IMR-90 (cell line): ENCODE results near the gene ERC2. TPM values are rescaled to one million over a fixed set of nuclear protein-coding genes. Genes with fewer than 3 reads are reported as not detected.

Source experiments
- ATAC-seq: fragments of 200-7000 bp; cut with Tn5 transposase; 2 replicates; pipeline ENCODE4 v1.9.1; 2020; ENCODE audit warnings: low read depth, mild to moderate bottlenecking, moderate library complexity
- BruUV-seq: library from RNA; stranded (reverse); fragments of 400-500 nt; replicated peaks from 2 replicates; lab custom pipeline; 2021; lab: Mats Ljungman, UMichigan
- CTCF ChIA-PET: fragments of 300-600 bp; formaldehyde crosslinking; extraction: SDS; loops from one replicate; lab custom pipeline; 2021; ENCODE audit warnings: antibody characterized with exemption; lab: Yijun Ruan, JAX
- POLR2A ChIA-PET: fragments of 300-600 bp; sonication (Branson Sonifier 250); formaldehyde crosslinking; loops from one replicate; lab custom pipeline; 2022; ENCODE audit warnings: antibody characterized with exemption; ENCODE audit not compliant: unreplicated experiment; lab: Charles Lee
- DNase-seq: peaks from one replicate; pipeline ENCODE4 v3.0.0; 2013
- H2AFZ ChIP-seq: replicated peaks from 2 replicates; pipeline ENCODE3; 2013; ENCODE audit warnings: low read length, mild to moderate bottlenecking; ENCODE audit not compliant: poor library complexity
- H2AK5ac ChIP-seq: 2 replicates; pipeline ENCODE4 v1.6.1; 2013; ENCODE audit warnings: low read depth, low read length, inconsistent platforms
- H2AK9ac ChIP-seq: replicated peaks from 2 replicates; pipeline ENCODE3; 2013; ENCODE audit warnings: mild to moderate bottlenecking, low read depth, low read length, moderate library complexity; ENCODE audit not compliant: poor library complexity
- H2BK120ac ChIP-seq: 2 replicates; pipeline ENCODE4 v1.6.1; 2013; ENCODE audit warnings: low read depth, low read length, inconsistent platforms
- H2BK15ac ChIP-seq: 3 replicates; pipeline ENCODE4 v1.6.1; 2013; ENCODE audit warnings: low read depth, low read length, inconsistent platforms
- H2BK20ac ChIP-seq: 2 replicates; pipeline ENCODE4 v1.6.1; 2013; ENCODE audit warnings: low read depth, mild to moderate bottlenecking, inconsistent platforms, low read length, moderate library complexity
- H2BK5ac ChIP-seq: 2 replicates; pipeline ENCODE4 v1.6.1; 2013; ENCODE audit warnings: mild to moderate bottlenecking, low read depth, low read length, inconsistent platforms; ENCODE audit not compliant: poor library complexity, severe bottlenecking
- H3K14ac ChIP-seq: replicated peaks from 2 replicates; pipeline ENCODE4 v1.6.1; 2013; ENCODE audit warnings: low read depth, low read length, inconsistent platforms
- H3K18ac ChIP-seq: 2 replicates; pipeline ENCODE4 v1.6.1; 2013; ENCODE audit warnings: low read depth, low read length, control low read depth
- H3K23ac ChIP-seq: 2 replicates; pipeline ENCODE4 v1.6.1; 2013; ENCODE audit warnings: low read depth, low read length, inconsistent platforms
- H3K27ac ChIP-seq: 2 replicates; pipeline ENCODE4 v1.5.1; 2013; ENCODE audit warnings: mild to moderate bottlenecking, control low read depth, low read length; ENCODE audit not compliant: insufficient read depth
- H3K27me3 ChIP-seq: 2 replicates; pipeline ENCODE4 v1.6.1; 2013; ENCODE audit warnings: low read length; ENCODE audit not compliant: control insufficient read depth, insufficient read depth
- H3K36me3 ChIP-seq: 2 replicates; pipeline ENCODE4 v1.6.1; 2013; ENCODE audit warnings: low read length, mixed read lengths; ENCODE audit not compliant: control insufficient read depth, insufficient read depth
- H3K4ac ChIP-seq: 2 replicates; pipeline ENCODE4 v1.6.1; 2013; ENCODE audit warnings: low read depth, low read length, inconsistent platforms
- H3K4me1 ChIP-seq: 2 replicates; pipeline ENCODE4 v1.6.1; 2013; ENCODE audit warnings: low read length, mixed read lengths; ENCODE audit not compliant: control insufficient read depth, insufficient read depth
- H3K4me2 ChIP-seq: 2 replicates; pipeline ENCODE4 v1.6.1; 2013; ENCODE audit warnings: low read depth, mild to moderate bottlenecking, control low read depth, low read length, moderate library complexity
- H3K4me3 ChIP-seq: 2 replicates; pipeline ENCODE4 v1.5.1; 2013; ENCODE audit warnings: low read depth, mild to moderate bottlenecking, control low read depth, low read length, moderate library complexity; ENCODE audit not compliant: insufficient read depth
- H3K56ac ChIP-seq: 2 replicates; pipeline ENCODE4 v1.6.1; 2013; ENCODE audit warnings: low read length, inconsistent platforms; ENCODE audit not compliant: insufficient read depth; ENCODE audit errors: extremely low read depth
- H3K79me1 ChIP-seq, 2 experiments: 2 replicates each; pipeline ENCODE4 v1.6.1; 2013; ENCODE audit warnings: low read length in 2 of 2, inconsistent platforms in 1 of 2, low read depth in 1 of 2
- H3K9ac ChIP-seq: 2 replicates; pipeline ENCODE4 v1.6.1; 2013; ENCODE audit warnings: low read depth, low read length, control low read depth
- H3K9me1 ChIP-seq: 2 replicates; pipeline ENCODE4 v1.6.1; 2013; ENCODE audit warnings: low read length, inconsistent platforms; ENCODE audit not compliant: insufficient read depth
- H3K9me3 ChIP-seq: 2 replicates; pipeline ENCODE4 v1.6.1; 2013; ENCODE audit warnings: low read length; ENCODE audit not compliant: control insufficient read depth, insufficient read depth
- H4K20me1 ChIP-seq: 2 replicates; pipeline ENCODE4 v1.6.1; 2013; ENCODE audit warnings: low read length, inconsistent platforms; ENCODE audit not compliant: insufficient read depth
- H4K5ac ChIP-seq: 2 replicates; pipeline ENCODE4 v1.6.1; 2013; ENCODE audit warnings: mild to moderate bottlenecking, low read depth, low read length, control low read depth
- H4K8ac ChIP-seq, 2 experiments: 2 replicates each; pipeline ENCODE4 v1.6.1; 2013; ENCODE audit warnings: low read depth in 2 of 2, low read length in 2 of 2, control low read depth in 1 of 2, inconsistent platforms in 1 of 2
- H4K91ac ChIP-seq: 2 replicates; pipeline ENCODE4 v1.6.1; 2013; ENCODE audit warnings: low read depth, low read length, inconsistent platforms; ENCODE audit not compliant: insufficient read depth
- BHLHE40 ChIP-seq: fragments of 150-350 bp; IDR thresholded peaks from 2 replicates; pipeline ENCODE4 v1.6.1; 2016; ENCODE audit warnings: mild to moderate bottlenecking, low read depth, low read length
- CEBPB ChIP-seq: IDR thresholded peaks from 2 replicates; pipeline ENCODE4 v1.6.1; 2012; ENCODE audit warnings: low read depth, low read length, improper control_type of control experiment
- FOS ChIP-seq: fragments of 150-350 bp; IDR thresholded peaks from 2 replicates; pipeline ENCODE4 v1.6.1; 2016; ENCODE audit warnings: low read depth, low read length
- MAZ ChIP-seq: IDR thresholded peaks from 2 replicates; pipeline ENCODE4 v1.6.1; 2012; ENCODE audit warnings: low read depth, mild to moderate bottlenecking, low read length, improper control_type of control experiment, moderate library complexity, borderline replicate concordance
- MXI1 ChIP-seq: IDR thresholded peaks from 2 replicates; pipeline ENCODE4 v1.6.1; 2012; ENCODE audit warnings: low read depth, mild to moderate bottlenecking, low read length, moderate library complexity, borderline replicate concordance
- NFE2L2 ChIP-seq: fragments of 150-350 bp; IDR thresholded peaks from 2 replicates; pipeline ENCODE4 v1.6.1; 2016; ENCODE audit warnings: low read depth, mild to moderate bottlenecking, low read length
- POLR2A ChIP-seq: IDR thresholded peaks from 2 replicates; pipeline ENCODE4 v1.6.1; 2012; ENCODE audit warnings: mild to moderate bottlenecking, low read depth, low read length
- RAD21 ChIP-seq: IDR thresholded peaks from 2 replicates; pipeline ENCODE4 v1.6.1; 2012; ENCODE audit warnings: low read length, improper control_type of control experiment
- RCOR1 ChIP-seq: IDR thresholded peaks from 2 replicates; pipeline ENCODE4 v1.6.1; 2012; ENCODE audit warnings: mild to moderate bottlenecking, low read length, improper control_type of control experiment; ENCODE audit not compliant: insufficient replicate concordance
- WGBS, 2 experiments: methylation state at CpG; one replicate each; pipeline versions ENCODE4 v1.1.5 to v1.1.7; 2013; ENCODE audit warnings: missing lambda C conversion rate in 2 of 2; ENCODE audit not compliant: insufficient read length in 1 of 2; ENCODE audit errors: extremely low coverage in 2 of 2; 5-methylcytosine and 5-hydroxymethylcytosine counted together
- dilution Hi-C: fragments of 300-500 bp; cut with HindIII; formaldehyde crosslinking; loops from one replicate; pipeline ENCODE4 v1.14.3; 2018; ENCODE audit warnings: low sequenced_read_pairs; ENCODE audit not compliant: unreplicated experiment
- in situ Hi-C: fragments of 300-500 bp; cut with MboI; formaldehyde crosslinking; loops from 3 replicates; pipeline ENCODE4 v1.14.3; 2019; ENCODE audit warnings: low sequenced_read_pairs, inconsistent platforms, mixed read lengths
- intact Hi-C: fragments of 100-400 bp; cut with micrococcal nuclease; formaldehyde crosslinking; loops from 2 replicates; pipeline ENCODE4 v1.10.0; 2022
- polyA plus RNA-seq, 3 experiments: library from polyadenylated mRNA; depleted of rRNA; stranded (reverse); fragments of >200 nt; gene quantifications; 2 replicates each; pipeline ENCODE4 v1.2.3, GENCODE V29; 2012; ENCODE audit warnings: low replicate concordance in 1 of 3
- total RNA-seq: library from RNA; depleted of rRNA; stranded (reverse); fragments of >200 nt; gene quantifications from 2 replicates; pipeline ENCODE4 v1.2.3, GENCODE V29; 2012
- TF ChIP-seq, protein P1 (sequence below): fragments of 150-350 bp; IDR thresholded peaks from 2 replicates; pipeline ENCODE4 v1.6.1; 2017; ENCODE audit warnings: mild to moderate bottlenecking, antibody characterized with exemption, low read length, low read depth

ERC2 gene
- total and polyA plus RNA-seq, 2 of the 4 experiments (the other 2 are of a cell fraction), result 0.17 to 0.18 TPM

- H4K91ac ChIP-seq, result no peak overlapping the region
- H3K56ac ChIP-seq, result no peak overlapping the region
- H2BK15ac ChIP-seq, result no peak overlapping the region
- POLR2A ChIA-PET, result no interaction called here
- WGBS, 2 experiments, result no CpG with 5 or more reads among the region's 2 CpGs
- no peak overlapping the region for H4K8ac ChIP-seq
- dilution Hi-C loops (no loop called here), intact Hi-C loops (no loop called here), in situ Hi-C loops (no loop called here)
- no peak overlapping the region for H4K5ac ChIP-seq
- TF ChIP-seq RCOR1, result no peak
- TF ChIP-seq POLR2A, result no peak
- TF ChIP-seq, protein P1, sequence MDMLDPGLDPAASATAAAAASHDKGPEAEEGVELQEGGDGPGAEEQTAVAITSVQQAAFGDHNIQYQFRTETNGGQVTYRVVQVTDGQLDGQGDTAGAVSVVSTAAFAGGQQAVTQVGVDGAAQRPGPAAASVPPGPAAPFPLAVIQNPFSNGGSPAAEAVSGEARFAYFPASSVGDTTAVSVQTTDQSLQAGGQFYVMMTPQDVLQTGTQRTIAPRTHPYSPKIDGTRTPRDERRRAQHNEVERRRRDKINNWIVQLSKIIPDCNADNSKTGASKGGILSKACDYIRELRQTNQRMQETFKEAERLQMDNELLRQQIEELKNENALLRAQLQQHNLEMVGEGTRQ, result no peak
- TF ChIP-seq NFE2L2, result no peak
- TF ChIP-seq RAD21, result no peak
- TF ChIP-seq BHLHE40, result no peak
- TF ChIP-seq CEBPB, result no peak
- TF ChIP-seq MAZ, result no peak
- TF ChIP-seq FOS, result no peak
- no peak for TF ChIP-seq MXI1
- no peak overlapping the region for H2AFZ ChIP-seq
- H3K23ac ChIP-seq, result no peak overlapping the region
- no peaks in the 10 kb centered on the region; the same call in 1 of the 2 replicates for H3K9me1 ChIP-seq
- H3K4me2 ChIP-seq, result no peak overlapping the region
- DNase-seq, result no peak
- CTCF ChIA-PET, result interaction anchor here (0.7 kb wide), 1 partner anchor 107 kb away, joined by 3 read pairs; no protein-coding TSS in a partner anchor
- no TSS peak for BruUV-seq
- no peaks in the 10 kb centered on the region for H3K9me3 ChIP-seq
- H2AK5ac ChIP-seq, result no peak overlapping the region
- no peak overlapping the region for H3K18ac ChIP-seq
- H2BK20ac ChIP-seq, result no peak overlapping the region
- no peaks in the 10 kb centered on the region for H3K79me1 ChIP-seq
- no peak overlapping the region for H3K27ac ChIP-seq
- H2AK9ac ChIP-seq, result no peak overlapping the region
- no peak overlapping the region for H3K4me3 ChIP-seq
- H3K27me3 ChIP-seq, result no peaks in the 10 kb centered on the region
- no peak overlapping the region for H3K4ac ChIP-seq
- no peaks in the 10 kb centered on the region for H3K36me3 ChIP-seq
- H2BK120ac ChIP-seq, result no peak overlapping the region
- H4K20me1 ChIP-seq, result no peaks in the 10 kb centered on the region
- peaks cover 5% of the 10 kb centered on the region; the same call in 1 of the 2 replicates for H3K4me1 ChIP-seq
- no peak overlapping the region for H3K14ac ChIP-seq
- no peak overlapping the region for H2BK5ac ChIP-seq
- H3K9ac ChIP-seq, result no peak overlapping the region
- no peak for ATAC-seq
These were observed 615.9 kb downstream of the ERC2 start for GRCh38 chr3:55852326-55852725.
